K562 (cell line): ENCODE measurements around the gene BRCA1. TPM values are rescaled to one million over a fixed set of nuclear protein-coding genes. Genes with fewer than 3 reads are reported as not detected.

ENCODE experiments used
- ARID3B ChIP-seq: fragments of 250-450 bp; sonication (Bioruptor Pico); IDR thresholded peaks from 2 replicates; pipeline ENCODE4 v1.4.0; 2020; ENCODE audit warnings: borderline replicate concordance
- CBX8 ChIP-seq: fragments of 200-600 bp; sonication (generic); IDR thresholded peaks from 2 replicates; pipeline ENCODE4 v1.6.1; 2012; ENCODE audit warnings: borderline replicate concordance, mixed run types, low read depth, mild to moderate bottlenecking, moderate library complexity, mixed read lengths, low read length, control low read depth, inconsistent platforms; ENCODE audit not compliant: poor library complexity, severe bottlenecking; ENCODE audit errors: extremely low read depth
- E2F8 ChIP-seq: fragments of 450-650 bp; IDR thresholded peaks from 2 replicates; pipeline ENCODE4 v1.7.1; 2018; ENCODE audit warnings: mild to moderate bottlenecking, low read depth; ENCODE audit not compliant: partially characterized antibody
- GTF2E2 ChIP-seq: fragments of 200-800 bp; sonication (Bioruptor generic); IDR thresholded peaks from 2 replicates; pipeline ENCODE4 v1.6.1; 2016; ENCODE audit warnings: missing genetic modification characterization, missing compliant biosample characterization
- KAT2B ChIP-seq: IDR thresholded peaks from one replicate; pipeline ENCODE4 v1.6.1; 2012; ENCODE audit warnings: low read depth, mild to moderate bottlenecking, control low read depth, inconsistent platforms, low read length, moderate library complexity
- LARP7 ChIP-seq: fragments of 450-650 bp; IDR thresholded peaks from 2 replicates; pipeline ENCODE4 v1.6.1; 2016
- MED1 ChIP-seq: sonication (generic); formaldehyde crosslinking; IDR thresholded peaks from 2 replicates; pipeline ENCODE4 v1.8.1; 2023; ENCODE audit warnings: missing genetic modification reagents, borderline replicate concordance
- NCOA4 ChIP-seq: fragments of 450-650 bp; IDR thresholded peaks from 2 replicates; pipeline ENCODE4 v1.6.1; 2018; ENCODE audit warnings: mild to moderate bottlenecking; ENCODE audit not compliant: partially characterized antibody
- NELFE ChIP-seq: IDR thresholded peaks from 2 replicates; pipeline ENCODE4 v1.6.1; 2011; ENCODE audit warnings: mild to moderate bottlenecking; ENCODE audit not compliant: insufficient read depth, insufficient read length
- PYGO2 ChIP-seq: fragments of 450-650 bp; IDR thresholded peaks from 2 replicates; pipeline ENCODE4 v1.6.1; 2016; ENCODE audit warnings: mild to moderate bottlenecking, missing genetic modification characterization, moderate library complexity, missing compliant biosample characterization
- SMARCC2 ChIP-seq: fragments of 450-650 bp; IDR thresholded peaks from 2 replicates; pipeline ENCODE4 v1.6.1; 2017; ENCODE audit warnings: antibody characterized with exemption, moderate library complexity, mild to moderate bottlenecking, low read depth
- SMC3 ChIP-seq: conservative IDR thresholded peaks from 2 replicates; pipeline ENCODE4 v1.6.1; 2011; ENCODE audit warnings: low read depth, low read length, improper control_type of control experiment; ENCODE audit not compliant: insufficient read depth
- SP2 ChIP-seq: IDR thresholded peaks from 2 replicates; pipeline ENCODE4 v1.6.1; 2011; ENCODE audit warnings: mild to moderate bottlenecking, low read depth, low read length, moderate library complexity; ENCODE audit not compliant: poor library complexity, severe bottlenecking; ENCODE audit errors: extremely low read depth
- STAT5A ChIP-seq: IDR thresholded peaks from 2 replicates; pipeline ENCODE4 v1.6.1; 2012; ENCODE audit warnings: low read length, inconsistent platforms, borderline replicate concordance
- SUPT5H ChIP-seq: fragments of 450-650 bp; IDR thresholded peaks from 2 replicates; pipeline ENCODE4 v1.6.1; 2016
- TCF7 ChIP-seq: sonication (generic); IDR thresholded peaks from 2 replicates; pipeline ENCODE4 v1.6.1; 2016; ENCODE audit warnings: antibody characterized with exemption, borderline replicate concordance
- TEAD1 ChIP-seq, 2 experiments: fragments of 450-650 bp in 1 of 2; sonication (generic) in 1 of 2; formaldehyde crosslinking; IDR thresholded peaks; 2 replicates each; pipeline versions ENCODE4 v1.4.0 to v1.8.0; 2020 to 2022; ENCODE audit warnings: mild to moderate bottlenecking in 2 of 2, missing genetic modification reagents in 1 of 2
- VEZF1 ChIP-seq: fragments of 200-800 bp; sonication (Bioruptor generic); IDR thresholded peaks from 2 replicates; pipeline ENCODE4 v1.6.1; 2017; ENCODE audit warnings: missing genetic modification characterization, missing compliant biosample characterization
- XRCC5 ChIP-seq: fragments of 200-400 bp; formaldehyde crosslinking; IDR thresholded peaks from 2 replicates; pipeline ENCODE4 v1.6.1; 2017; ENCODE audit warnings: low read depth, mild to moderate bottlenecking, low read length
- ZBTB1 ChIP-seq: sonication (generic); formaldehyde crosslinking; IDR thresholded peaks from 2 replicates; pipeline ENCODE4 v1.8.1; 2023; ENCODE audit warnings: missing genetic modification reagents, low read depth, mild to moderate bottlenecking, borderline replicate concordance
- ZKSCAN1 ChIP-seq: fragments of 150-350 bp; IDR thresholded peaks from 2 replicates; pipeline ENCODE4 v1.6.1; 2016; ENCODE audit warnings: low read depth, low read length
- ZNF695 ChIP-seq: fragments of 450-650 bp; formaldehyde crosslinking; IDR thresholded peaks from 2 replicates; pipeline ENCODE4 v1.4.0; 2020; ENCODE audit warnings: mild to moderate bottlenecking, moderate library complexity
- polyA plus RNA-seq, 8 experiments: library from polyadenylated mRNA; depleted of rRNA in 4 of 8; stranded (reverse) in 5 of 8; unstranded in 3 of 8; fragments of >200 nt; fragmentation: Nextera tagmentation in 2 of 8; fragmentation: Illumina TruSeq in 1 of 8; extraction: Ambion mirVana in 2 of 8; extraction: Trizol in 1 of 8; gene quantifications; 2 replicates each; pipeline versions ENCODE4 v1.2.1 to v1.2.3, GENCODE V29; 2011 to 2014; ENCODE audit warnings: inconsistent platforms in 1 of 8, missing spikeins in 1 of 8
- total RNA-seq, 7 experiments: library from RNA; depleted of rRNA in 6 of 7; stranded (reverse); fragments of >200 nt in 6 of 7; fragmentation: Illumina TruSeq in 2 of 7; extraction: Trizol in 2 of 7; gene quantifications; 2 replicates each; pipeline versions ENCODE4 v1.2.1 to v1.2.3, GENCODE V29; 2011 to 2021; ENCODE audit warnings: low replicate concordance in 1 of 7

Gene BRCA1
- total and polyA plus RNA-seq, 9 of the 15 experiments (the other 6 are each of a cell fraction or from before 2014, with no cell fraction given): 25.9 to 95.3 (median 62.3) TPM

GRCh38 chr17:43125133-43125966, at the start of gene BRCA1 (continued):
- TF ChIP-seq CBX8 (no peak), ARID3B (CRISPR knock-in tag) (no peak), NCOA4 (no peak), SMC3 (no peak), KAT2B (no peak), PYGO2 (no peak), ZKSCAN1 (0 out of 2 replicates have a peak, but pooled peaks have one; percentile 37), ZNF695 (CRISPR knock-in tag) (no peak), SMARCC2 (no peak), XRCC5 (no peak), E2F8 (peak; percentile 99), GTF2E2 (tag) (peak; percentile 73), VEZF1 (peak; percentile 60), SP2 (no peak), NELFE (no peak), STAT5A (peak; percentile 30; the same call in 1 of the 2 replicates), MED1 (CRISPR knock-in tag) (no peak), LARP7 (no peak), ZBTB1 (no peak), TCF7 (no peak), TEAD1 (CRISPR knock-in tag; IDR thresholded peaks at IDR 0.05) (peak in 1 of 2 experiments; percentile 77; a peak in 1 of 4 replicates), SUPT5H (peak; percentile 85)
